Measurements from ENCODE around the gene ALDH1L2.

The ALDH1L2 gene

GRCh38 chr12:105078712-105079570 is 5.3 kb downstream of the ALDH1L2 start:
- Histone ChIP-seq H3K9me3 (ENCODE audit: control insufficient read depth, insufficient read depth, low read length) (no peaks in the 10 kb centered on the region), H3K36me3 (ENCODE audit: control insufficient read depth, insufficient read depth, low read length) (no peaks in the 10 kb centered on the region), H3K27me3 (ENCODE audit: control insufficient read depth, insufficient read depth, low read length) (peaks cover 9% of the 10 kb centered on the region), H3K9ac (ENCODE audit: low read depth, low read length) (no peak overlapping the region), H3K4me1 (ENCODE audit: control insufficient read depth, insufficient read depth, low read length) (peaks cover 6% of the 10 kb centered on the region), H3K4me3 (ENCODE audit: low read depth, low read length) (no peak overlapping the region)

DNA sequence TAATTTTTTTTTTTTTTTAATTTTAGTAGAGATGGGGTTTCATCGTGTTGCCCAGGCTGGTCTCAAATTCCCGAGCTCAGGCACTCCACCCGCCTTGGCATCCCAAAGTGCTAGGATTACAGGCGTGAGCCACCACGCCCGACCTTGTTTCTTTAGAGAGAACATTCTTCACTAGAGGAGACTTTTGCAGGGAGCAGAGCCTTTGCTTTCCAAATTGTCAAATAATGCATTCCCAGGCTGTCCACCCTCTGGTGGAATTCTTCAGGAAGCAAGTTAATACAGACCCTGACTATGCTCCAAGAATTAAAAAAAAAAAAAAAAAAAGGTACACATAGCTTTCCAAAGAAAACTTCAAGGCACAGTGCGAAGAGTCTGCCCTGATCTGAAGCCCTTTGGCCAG is 6.8 kb downstream of the ALDH1L2 start:
- no peaks in the 10 kb centered on the region for H3K36me3 ChIP-seq (ENCODE audit: control insufficient read depth, insufficient read depth, low read length)
- no peak overlapping the region for H3K4me3 ChIP-seq (ENCODE audit: low read depth, low read length)
- no peak overlapping the region for H3K9ac ChIP-seq (ENCODE audit: low read depth, low read length)
- H3K9me3 ChIP-seq (ENCODE audit: control insufficient read depth, insufficient read depth, low read length) = no peaks in the 10 kb centered on the region
- H3K27me3 ChIP-seq (ENCODE audit: control insufficient read depth, insufficient read depth, low read length) = peaks cover under 1% of the 10 kb centered on the region
- no peaks in the 10 kb centered on the region for H3K4me1 ChIP-seq (ENCODE audit: control insufficient read depth, insufficient read depth, low read length)

- H3K27me3 ChIP-seq (ENCODE audit: control insufficient read depth, insufficient read depth, low read length) = no peaks in the 10 kb centered on the region
- no peak overlapping the region for H3K9ac ChIP-seq (ENCODE audit: low read depth, low read length)
- no peaks in the 10 kb centered on the region for H3K4me1 ChIP-seq (ENCODE audit: control insufficient read depth, insufficient read depth, low read length)
- H3K9me3 ChIP-seq (ENCODE audit: control insufficient read depth, insufficient read depth, low read length) = no peaks in the 10 kb centered on the region
- H3K36me3 ChIP-seq (ENCODE audit: control insufficient read depth, insufficient read depth, low read length) = no peaks in the 10 kb centered on the region
- no peak overlapping the region for H3K4me3 ChIP-seq (ENCODE audit: low read depth, low read length)
Observed at GRCh38 chr12:105076913-105077312, 7.3 kb downstream of the ALDH1L2 start.

- no peak overlapping the region for H3K4me3 ChIP-seq (ENCODE audit: low read depth, low read length)
- no peaks in the 10 kb centered on the region for H3K9me3 ChIP-seq (ENCODE audit: control insufficient read depth, insufficient read depth, low read length)
- H3K27me3 ChIP-seq (ENCODE audit: control insufficient read depth, insufficient read depth, low read length) = no peaks in the 10 kb centered on the region
- H3K4me1 ChIP-seq (ENCODE audit: control insufficient read depth, insufficient read depth, low read length) = no peaks in the 10 kb centered on the region
- no peaks in the 10 kb centered on the region for H3K36me3 ChIP-seq (ENCODE audit: control insufficient read depth, insufficient read depth, low read length)
- no peak overlapping the region for H3K9ac ChIP-seq (ENCODE audit: low read depth, low read length)
Observed at GRCh38 chr12:105076098-105076497, 8.2 kb downstream of the ALDH1L2 start.

DNA sequence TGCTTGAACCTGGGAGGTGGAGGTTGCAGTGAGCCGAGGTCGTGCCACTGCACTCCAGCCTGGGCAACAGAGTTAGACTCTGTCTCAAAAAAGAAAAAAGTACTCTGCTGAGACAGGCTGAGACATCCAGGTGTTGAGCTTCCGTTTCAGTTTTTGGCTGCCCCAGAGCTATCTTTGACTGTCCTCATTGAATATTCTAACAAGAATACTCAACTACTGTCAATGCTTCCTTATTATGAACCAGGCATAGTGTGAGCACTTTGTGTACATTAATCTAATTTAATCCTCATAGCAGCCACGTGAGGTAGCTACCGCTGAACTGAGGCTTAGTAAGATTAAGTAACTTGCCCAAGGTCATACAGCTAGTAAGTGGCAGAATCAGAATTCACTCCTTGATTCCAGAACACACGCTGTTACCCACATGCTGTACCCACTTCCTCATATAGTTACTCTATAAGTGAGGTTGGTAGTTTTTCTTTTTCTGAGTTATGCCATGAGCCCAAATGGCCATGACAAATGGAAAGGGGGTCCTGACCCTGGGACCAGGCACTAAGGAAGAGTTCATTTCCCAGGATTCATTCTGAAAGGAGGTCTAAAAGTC is 11.3 kb downstream of the ALDH1L2 start:
- Histone ChIP-seq H3K4me3 (ENCODE audit: low read depth, low read length) (no peak overlapping the region), H3K27me3 (ENCODE audit: control insufficient read depth, insufficient read depth, low read length) (no peaks in the 10 kb centered on the region), H3K36me3 (ENCODE audit: control insufficient read depth, insufficient read depth, low read length) (no peaks in the 10 kb centered on the region), H3K4me1 (ENCODE audit: control insufficient read depth, insufficient read depth, low read length) (no peaks in the 10 kb centered on the region), H3K9ac (ENCODE audit: low read depth, low read length) (no peak overlapping the region), H3K9me3 (ENCODE audit: control insufficient read depth, insufficient read depth, low read length) (no peaks in the 10 kb centered on the region)

- Histone ChIP-seq H3K4me1 (ENCODE audit: control insufficient read depth, insufficient read depth, low read length) (no peaks in the 10 kb centered on the region), H3K27me3 (ENCODE audit: control insufficient read depth, insufficient read depth, low read length) (no peaks in the 10 kb centered on the region), H3K36me3 (ENCODE audit: control insufficient read depth, insufficient read depth, low read length) (no peaks in the 10 kb centered on the region), H3K4me3 (ENCODE audit: low read depth, low read length) (no peak overlapping the region), H3K9me3 (ENCODE audit: control insufficient read depth, insufficient read depth, low read length) (no peaks in the 10 kb centered on the region), H3K9ac (ENCODE audit: low read depth, low read length) (no peak overlapping the region)
Observed at GRCh38 chr12:105071981-105072380, 12.3 kb downstream of the ALDH1L2 start.

GRCh38 chr12:105069936-105070702 is 14.1 kb downstream of the ALDH1L2 start:
- no peaks in the 10 kb centered on the region for H3K4me1 ChIP-seq (ENCODE audit: control insufficient read depth, insufficient read depth, low read length)
- H3K9ac ChIP-seq (ENCODE audit: low read depth, low read length) = no peak overlapping the region
- H3K27me3 ChIP-seq (ENCODE audit: control insufficient read depth, insufficient read depth, low read length) = no peaks in the 10 kb centered on the region
- H3K9me3 ChIP-seq (ENCODE audit: control insufficient read depth, insufficient read depth, low read length) = no peaks in the 10 kb centered on the region
- no peaks in the 10 kb centered on the region for H3K36me3 ChIP-seq (ENCODE audit: control insufficient read depth, insufficient read depth, low read length)
- no peak overlapping the region for H3K4me3 ChIP-seq (ENCODE audit: low read depth, low read length)

GRCh38 chr12:105067511-105068031 is 16.7 kb downstream of the ALDH1L2 start:
- H3K4me1 ChIP-seq (ENCODE audit: control insufficient read depth, insufficient read depth, low read length) = no peaks in the 10 kb centered on the region
- H3K9ac ChIP-seq (ENCODE audit: low read depth, low read length) = no peak overlapping the region
- no peaks in the 10 kb centered on the region for H3K36me3 ChIP-seq (ENCODE audit: control insufficient read depth, insufficient read depth, low read length)

DNA sequence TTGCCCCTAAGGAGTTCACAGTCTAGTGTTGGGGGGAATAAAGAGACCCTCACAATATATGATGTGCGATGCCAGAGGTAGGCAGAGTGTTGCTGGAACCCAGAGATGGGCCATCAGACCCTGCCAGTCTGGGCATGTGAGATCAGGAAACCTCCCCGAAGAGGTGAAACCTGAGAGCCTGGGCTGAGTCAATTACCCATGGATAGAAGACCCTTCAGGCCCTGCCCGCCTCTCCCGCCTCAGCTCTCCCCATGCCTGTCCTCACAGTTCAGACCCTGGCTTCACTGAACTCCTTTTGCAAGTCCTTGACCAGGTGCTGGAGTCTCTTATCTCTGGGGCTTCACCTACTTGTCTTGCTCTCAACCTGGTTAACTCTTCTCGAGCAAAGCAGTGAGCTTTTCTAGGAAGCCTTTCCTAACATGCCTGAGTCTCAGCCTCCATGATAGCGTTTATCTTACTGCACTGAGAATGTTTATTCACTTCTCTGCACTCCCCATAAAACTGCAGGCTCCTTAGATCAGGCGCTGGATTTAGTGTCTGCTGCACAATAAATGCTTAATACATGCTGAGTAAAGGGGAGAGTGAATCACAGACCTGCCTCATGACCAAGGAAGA is 19.6 kb downstream of the ALDH1L2 start:
- no peaks in the 10 kb centered on the region for H3K9me3 ChIP-seq (ENCODE audit: control insufficient read depth, insufficient read depth, low read length)
- H3K4me1 ChIP-seq (ENCODE audit: control insufficient read depth, insufficient read depth, low read length) = no peaks in the 10 kb centered on the region
- H3K4me3 ChIP-seq (ENCODE audit: low read depth, low read length) = no peak overlapping the region
- no peaks in the 10 kb centered on the region for H3K27me3 ChIP-seq (ENCODE audit: control insufficient read depth, insufficient read depth, low read length)
- H3K36me3 ChIP-seq (ENCODE audit: control insufficient read depth, insufficient read depth, low read length) = peaks cover 3% of the 10 kb centered on the region
- H3K9ac ChIP-seq (ENCODE audit: low read depth, low read length) = no peak overlapping the region

More at GRCh38 chr12:105067511-105068031, 16.7 kb downstream of the ALDH1L2 start:
- H3K27me3 ChIP-seq (ENCODE audit: control insufficient read depth, insufficient read depth, low read length) = no peaks in the 10 kb centered on the region
- H3K4me3 ChIP-seq (ENCODE audit: low read depth, low read length) = no peak overlapping the region
- no peaks in the 10 kb centered on the region for H3K9me3 ChIP-seq (ENCODE audit: control insufficient read depth, insufficient read depth, low read length)

DNA sequence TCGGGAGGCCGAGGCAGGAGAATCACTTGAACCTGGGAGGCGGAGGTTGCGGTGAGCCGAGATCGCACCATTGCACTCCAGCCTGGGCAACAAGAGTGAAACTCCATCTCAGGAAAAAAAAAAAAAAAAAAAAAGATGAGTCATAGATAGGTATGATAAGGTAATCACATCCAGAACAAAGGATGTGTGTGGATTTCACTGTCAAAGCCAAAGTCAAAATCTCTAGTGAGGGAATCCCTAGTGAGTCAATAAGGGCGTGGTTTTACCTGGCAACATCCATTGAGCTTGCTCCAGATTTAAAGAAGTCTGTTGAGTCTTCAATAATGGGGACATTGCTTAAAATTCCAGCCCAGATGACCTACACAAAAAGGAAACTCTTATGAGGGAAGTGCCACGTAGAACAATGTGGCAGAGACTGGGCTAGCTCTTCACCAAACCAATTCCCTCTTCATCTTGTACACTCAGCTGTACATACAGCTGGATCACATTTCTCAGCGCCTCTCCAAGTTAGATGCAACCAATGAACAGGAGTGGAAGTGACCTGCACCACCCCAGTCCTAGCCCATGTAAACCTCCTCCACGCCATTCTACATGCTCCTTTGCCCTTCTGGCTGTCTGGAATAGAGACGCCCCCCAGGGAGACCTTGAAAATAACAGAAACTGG is 23.4 kb downstream of the ALDH1L2 start:
- no peaks in the 10 kb centered on the region for H3K4me1 ChIP-seq (ENCODE audit: control insufficient read depth, insufficient read depth, low read length)
- no peaks in the 10 kb centered on the region for H3K9me3 ChIP-seq (ENCODE audit: control insufficient read depth, insufficient read depth, low read length)

DNA sequence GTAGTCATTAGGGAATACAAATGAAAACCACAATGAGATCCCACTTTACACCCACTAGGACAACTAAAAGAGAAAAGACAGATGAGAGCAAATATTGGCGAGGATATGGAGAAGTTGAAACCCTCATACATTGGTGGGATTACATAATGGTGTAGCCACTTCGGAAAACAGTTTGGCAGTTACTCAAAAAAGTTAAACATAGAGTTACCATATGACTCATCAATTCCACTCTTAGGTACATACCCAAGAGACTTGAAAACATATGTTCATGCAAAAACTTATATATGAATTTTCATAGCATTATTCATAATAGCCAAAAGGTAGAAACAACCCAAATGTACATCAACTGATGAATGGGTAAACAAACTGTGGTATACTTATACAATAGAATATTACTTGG is 27.1 kb downstream of the ALDH1L2 start:
- no peaks in the 10 kb centered on the region for H3K27me3 ChIP-seq (ENCODE audit: control insufficient read depth, insufficient read depth, low read length)
- no peak overlapping the region for H3K9ac ChIP-seq (ENCODE audit: low read depth, low read length)
- no peak overlapping the region for H3K4me3 ChIP-seq (ENCODE audit: low read depth, low read length)
- H3K4me1 ChIP-seq (ENCODE audit: control insufficient read depth, insufficient read depth, low read length) = no peaks in the 10 kb centered on the region
- H3K9me3 ChIP-seq (ENCODE audit: control insufficient read depth, insufficient read depth, low read length) = no peaks in the 10 kb centered on the region
- peaks cover 3% of the 10 kb centered on the region for H3K36me3 ChIP-seq (ENCODE audit: control insufficient read depth, insufficient read depth, low read length)

More for the DNA sequence above, 23.4 kb downstream of the ALDH1L2 start:
- Histone ChIP-seq H3K36me3 (ENCODE audit: control insufficient read depth, insufficient read depth, low read length) (peaks cover 3% of the 10 kb centered on the region), H3K27me3 (ENCODE audit: control insufficient read depth, insufficient read depth, low read length) (no peaks in the 10 kb centered on the region), H3K4me3 (ENCODE audit: low read depth, low read length) (no peak overlapping the region), H3K9ac (ENCODE audit: low read depth, low read length) (no peak overlapping the region)

Data from iPS-15b (cell line).